Renal pelvis (tissue), 12 donors: ENCODE results near the gene CCDC158. TPM values are rescaled to one million over a fixed set of nuclear protein-coding genes. Genes with fewer than 3 reads are reported as not detected.
A peak's percentile ranks its signal among the peaks of the same experiment; 100 is the strongest.
"Not testable (repeated sequence)": the region's sequence is repeated elsewhere in the genome, so short reads cannot be mapped to it uniquely, and the experiment has no call there.

Experiments used
- DNase-seq: peaks from one replicate; pipeline ENCODE4 v3.0.0-alpha.2; 2013
- long read RNA-seq, 16 experiments: transcript quantifications; one replicate each; lab custom pipeline, GENCODE V29; 2026
- polyA plus RNA-seq, 3 donors: library from polyadenylated mRNA; unstranded; fragments of 120-200 nt; gene quantifications; one replicate each; pipeline ENCODE4 v1.2.1, GENCODE V29; 2013; ENCODE audit not compliant: insufficient read length in 3 of 3

CCDC158 gene
- polyA plus RNA-seq = 1 to 10 TPM in 2 of 3 donors, under 1 TPM in 1; 0.56 to 1.1 (median 1.0) TPM
- long read RNA-seq, donor 1 = 0 reads
- long read RNA-seq, donor 2 = 0 reads
- long read RNA-seq, donor 3 = 0 reads
- long read RNA-seq, donor 4 = 0 reads
- long read RNA-seq, donor 5 = 0 reads
- long read RNA-seq, donor 6 = 0 reads
- long read RNA-seq, donor 7 = 0 reads
- long read RNA-seq, donor 8 = 0 reads
- long read RNA-seq, donor 9 = 0 reads
- long read RNA-seq, donor 10 = 0 reads
- long read RNA-seq, donor 11 = 0 reads
- long read RNA-seq, donor 12 = 0 reads
- long read RNA-seq, donor 13 = 0 reads
- long read RNA-seq, donor 14 = 0 reads
- long read RNA-seq, donor 15 = 0 reads
- long read RNA-seq, donor 16 = 0 reads

DNA sequence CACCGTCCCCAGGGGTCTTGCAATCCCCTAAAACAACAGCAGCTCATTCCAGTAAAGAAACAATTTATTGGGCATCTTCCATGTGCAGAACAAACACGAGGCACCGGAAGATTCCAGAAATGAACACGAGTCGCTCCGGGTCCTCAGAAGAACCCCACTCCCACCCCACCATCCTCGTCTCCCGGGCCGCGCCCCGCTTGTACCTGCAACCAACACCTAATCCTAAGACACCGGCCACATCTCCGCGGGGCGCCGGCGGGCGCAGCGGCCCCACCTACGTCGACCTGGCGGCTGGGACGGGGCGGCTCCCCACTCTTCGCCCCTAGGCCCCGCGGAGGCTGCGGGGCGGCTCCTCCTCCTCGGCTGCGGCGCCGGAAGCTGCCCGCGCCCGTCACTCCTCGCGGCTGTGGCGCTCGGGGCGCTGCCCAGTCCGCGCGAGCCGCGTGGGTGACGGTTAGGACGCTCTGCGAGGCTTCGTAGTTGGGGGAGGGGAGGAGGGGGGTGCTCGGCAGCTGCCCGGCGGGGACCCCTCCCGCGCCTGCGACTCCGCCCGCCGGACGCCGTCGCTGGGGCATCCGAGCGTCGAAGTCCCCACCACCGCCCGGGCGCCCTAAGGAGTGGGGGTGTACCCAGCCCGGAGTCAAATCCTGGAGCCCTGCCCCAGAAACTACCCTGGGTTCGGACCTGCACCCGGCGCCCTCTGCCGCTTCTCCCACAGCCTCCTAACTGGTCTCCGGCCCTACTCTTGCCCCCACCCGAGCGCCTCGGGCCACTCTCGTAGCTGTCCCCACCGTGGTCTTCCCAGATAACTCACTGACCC, at the start of gene CCDC158:
Gene CCDC158, minus strand, starts transcription at position 380 of the 820 bp plus-strand sequence. CDS start 17,934 bp downstream, outside the sequence.
- no peak for DNase-seq

DNA sequence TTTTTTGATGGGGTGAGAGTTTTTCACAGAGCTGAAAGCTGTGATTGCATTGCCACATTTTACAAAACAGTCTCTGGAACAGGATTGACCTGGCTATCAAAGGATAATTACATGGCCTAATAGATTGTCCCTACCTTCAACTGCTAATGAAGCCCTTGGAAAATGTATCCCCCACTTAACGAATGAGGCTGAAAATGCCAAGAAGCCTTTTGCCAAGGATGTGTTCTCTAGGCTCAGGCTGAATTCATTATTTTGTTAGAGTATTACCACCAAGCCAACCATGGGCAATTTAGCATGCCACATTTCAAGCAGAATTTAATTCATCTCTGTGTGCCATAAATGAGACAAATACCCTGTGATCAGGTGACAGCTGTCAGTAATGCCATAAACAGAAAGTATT, 49.6 kb upstream of the CCDC158 start:
- DNase-seq = no peak

DNA sequence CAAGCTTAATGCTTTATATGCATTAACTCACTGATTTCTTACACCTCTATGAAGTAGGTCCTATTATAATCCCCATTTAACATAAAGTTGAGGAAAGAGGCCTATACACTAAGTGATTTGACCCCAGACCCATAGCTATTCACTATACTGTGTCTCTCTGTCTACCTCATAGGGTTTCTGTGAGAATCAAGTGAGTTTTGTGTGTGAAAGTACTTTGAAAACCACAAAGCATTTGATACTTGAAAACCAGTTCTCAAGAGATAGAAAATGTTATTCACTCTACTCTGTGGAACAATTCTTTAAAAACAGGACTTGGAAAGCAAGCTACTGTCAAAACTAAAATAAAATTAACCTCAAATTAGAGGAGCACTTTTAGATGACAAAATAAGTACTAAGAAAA, 49.1 kb upstream of the CCDC158 start:
- no peak for DNase-seq

GRCh38 chr4:76463568-76463967, 42.6 kb upstream of the CCDC158 start:
- DNase-seq = no peak

DNA sequence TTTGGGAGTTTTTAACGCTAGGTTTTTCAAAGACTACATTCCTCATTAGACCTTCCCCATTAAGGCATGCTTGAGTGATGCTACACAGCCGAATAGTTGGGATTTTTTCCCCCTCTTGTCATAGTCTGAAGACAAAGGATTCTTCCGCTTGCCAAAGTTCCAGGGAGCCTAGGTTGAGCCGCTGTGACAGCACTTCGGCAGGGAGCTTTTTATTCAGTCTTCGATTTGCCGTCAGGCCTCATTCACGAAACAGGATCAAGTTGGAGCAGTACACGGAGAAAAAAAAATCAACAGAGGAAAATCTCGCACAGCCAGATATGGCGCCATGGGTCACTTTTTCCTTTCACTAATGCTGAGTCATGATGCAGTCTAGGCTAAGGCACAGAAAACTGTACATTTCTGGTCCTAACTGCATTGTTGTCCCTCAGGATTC, 38.4 kb upstream of the CCDC158 start:
- DNase-seq = peak; percentile 62

DNA sequence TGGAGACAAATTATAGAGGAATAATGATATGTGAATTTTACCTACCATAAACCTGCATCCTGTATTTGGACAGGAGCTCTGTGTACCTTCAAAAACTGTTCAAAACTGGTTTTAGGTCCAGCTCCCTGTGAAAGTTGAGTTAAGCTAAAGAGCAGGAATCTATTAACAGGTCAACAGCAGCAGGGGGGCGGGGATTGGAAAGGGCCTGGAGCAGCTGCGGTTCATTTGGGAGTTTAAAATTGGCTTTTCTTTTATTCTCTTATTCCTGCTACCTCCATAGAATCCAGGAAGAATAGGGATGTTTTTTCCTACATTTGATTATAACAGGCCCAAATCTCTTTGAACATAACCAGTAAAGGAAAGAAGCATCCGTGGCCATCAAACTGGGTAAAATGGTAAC, 37.9 kb upstream of the CCDC158 start:
- DNase-seq = peak; percentile 26

GRCh38 chr4:76458297-76458696, 37.4 kb upstream of the CCDC158 start:
- no peak for DNase-seq

DNA sequence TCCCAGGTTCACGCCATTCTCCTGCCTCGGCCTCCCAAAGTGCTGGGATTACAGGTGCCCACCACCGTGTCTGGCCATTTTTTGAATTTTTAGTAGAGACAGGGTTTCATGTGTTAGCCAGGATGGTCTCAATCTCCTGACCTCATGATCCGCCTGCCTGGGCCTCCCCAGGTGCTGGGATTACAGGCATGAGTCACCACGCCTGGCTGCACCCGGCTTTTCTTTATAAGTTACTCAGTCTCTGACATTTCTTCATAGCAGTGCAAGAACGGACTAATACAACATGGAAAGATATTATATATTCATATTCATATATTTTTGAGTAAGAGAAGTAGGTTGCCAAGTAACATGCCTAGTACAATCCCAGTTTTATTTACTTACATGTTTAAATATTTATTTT, 36.9 kb upstream of the CCDC158 start:
- DNase-seq = no peak

GRCh38 chr4:76454073-76454472, 33.1 kb upstream of the CCDC158 start:
- not testable (repeated sequence) for DNase-seq

DNA sequence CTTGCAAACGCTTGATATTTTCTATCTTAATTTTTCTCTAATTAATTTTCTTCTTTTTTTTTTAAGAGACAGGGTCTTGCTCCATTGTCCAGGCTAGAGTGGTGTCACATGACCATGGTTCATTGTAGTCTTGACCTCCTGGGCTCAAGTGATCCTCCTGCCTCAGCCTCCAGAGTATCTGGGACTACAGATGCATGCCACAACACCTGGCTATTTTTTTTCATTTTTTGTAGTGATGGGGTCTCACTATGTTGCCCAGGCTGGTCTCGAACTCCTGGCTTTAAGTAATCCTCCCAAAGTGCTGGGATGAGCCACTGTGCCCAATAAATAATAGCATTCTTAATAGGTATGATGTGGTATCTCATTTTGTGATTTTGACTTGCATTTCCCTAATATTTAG, 32.3 kb upstream of the CCDC158 start:
- DNase-seq = no peak

GRCh38 chr4:76449833-76450232, 28.9 kb upstream of the CCDC158 start:
- no peak for DNase-seq

GRCh38 chr4:76449362-76449767, 28.4 kb upstream of the CCDC158 start:
- DNase-seq = no peak

DNA sequence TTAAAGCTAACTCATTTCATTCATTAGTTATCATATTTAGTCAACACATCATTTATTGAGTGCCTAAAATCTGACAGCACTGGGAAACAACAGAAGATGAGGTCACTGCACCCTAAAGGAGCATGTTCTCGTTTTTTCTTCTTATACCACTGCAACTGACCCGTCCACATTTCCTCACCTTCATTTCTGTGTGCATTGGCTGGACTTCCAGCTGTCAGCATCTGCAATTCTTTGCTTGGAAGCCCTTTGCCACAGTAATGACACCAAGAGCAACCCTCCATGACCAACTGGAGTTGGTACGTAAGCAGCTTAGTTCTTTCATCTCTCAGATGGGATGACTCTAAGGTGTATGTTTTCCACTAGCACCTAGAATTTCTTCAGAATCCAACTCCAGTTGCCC, 27.3 kb upstream of the CCDC158 start:
- DNase-seq = no peak

GRCh38 chr4:76447393-76447851, 26.5 kb upstream of the CCDC158 start:
- DNase-seq = no peak

DNA sequence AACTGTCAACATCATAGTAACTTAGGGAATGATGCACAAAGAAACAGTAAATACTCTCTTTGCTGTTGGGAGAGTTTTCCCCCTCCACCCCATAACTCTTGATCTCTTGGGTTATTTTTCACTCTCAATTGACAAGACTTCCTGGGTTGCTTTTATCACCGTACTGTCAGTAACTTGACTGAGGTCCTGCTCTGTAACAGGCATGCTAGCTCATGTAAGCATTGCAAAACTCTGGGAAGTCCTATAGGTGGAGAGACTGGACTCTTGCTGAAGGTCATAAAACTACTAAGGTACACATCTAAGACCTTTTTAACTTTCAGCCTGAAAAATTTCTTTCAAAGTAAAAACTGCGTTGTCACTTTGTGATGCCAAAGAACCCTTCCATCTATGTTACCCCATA, 25.0 kb upstream of the CCDC158 start:
- no peak for DNase-seq

DNA sequence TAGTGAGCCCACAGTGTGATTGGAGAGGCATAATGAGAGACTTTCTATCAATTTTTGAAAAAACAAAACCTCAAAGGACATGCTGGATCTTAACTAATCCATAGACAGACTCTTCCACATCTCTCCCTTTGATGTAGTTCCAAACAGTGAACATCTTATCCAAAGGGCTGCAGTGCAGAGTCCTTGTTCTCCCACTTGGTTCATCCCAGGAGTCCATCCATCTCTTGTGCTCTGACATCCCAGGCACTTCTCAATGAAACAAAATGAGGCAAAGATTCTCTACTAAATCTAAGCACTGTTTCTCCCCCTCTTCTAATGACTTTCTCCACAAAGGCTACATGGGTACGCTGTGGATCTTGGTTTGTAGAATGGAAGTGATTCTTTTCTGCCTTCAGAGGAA, 22.4 kb upstream of the CCDC158 start:
- no peak for DNase-seq

- DNase-seq = no peak
Measured at GRCh38 chr4:76442807-76443206, 21.9 kb upstream of the CCDC158 start.

GRCh38 chr4:76441881-76442280, 20.9 kb upstream of the CCDC158 start:
- no peak for DNase-seq

GRCh38 chr4:76439491-76439890, 18.6 kb upstream of the CCDC158 start:
- no peak for DNase-seq

- no peak for DNase-seq
Measured at GRCh38 chr4:76435528-76436319, 14.8 kb upstream of the CCDC158 start.

DNA sequence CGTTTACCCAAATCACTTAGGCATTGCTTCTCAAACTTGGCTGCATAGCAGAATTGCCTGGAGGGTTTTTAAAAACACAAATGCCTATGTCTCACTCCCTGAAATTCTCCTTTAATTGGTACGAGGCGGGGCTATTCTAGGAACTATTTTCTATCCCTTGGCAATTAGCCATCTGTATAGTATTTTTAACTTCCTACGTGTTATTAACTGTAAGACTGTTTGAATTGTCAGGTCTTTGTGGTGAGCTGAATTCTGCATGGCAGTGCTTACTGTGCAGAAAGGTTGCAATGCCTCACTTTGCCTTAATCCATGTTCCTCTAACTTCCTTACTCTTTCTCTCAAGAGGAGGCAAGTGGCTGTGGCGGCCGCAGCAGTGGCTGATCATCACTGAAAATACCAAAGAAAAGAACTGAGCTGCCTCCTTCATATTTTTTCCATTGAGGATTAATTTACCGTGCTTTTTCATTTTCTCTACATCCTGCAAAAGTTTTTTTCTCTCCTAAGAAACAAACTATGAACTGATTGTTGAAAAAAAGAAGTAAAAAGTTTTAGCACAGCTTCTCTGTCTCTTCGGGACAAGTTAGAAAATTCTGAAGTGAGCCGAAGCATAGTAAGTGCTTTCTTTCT, 14.1 kb upstream of the CCDC158 start, which contains the start of gene SHROOM3:
Gene SHROOM3, plus strand, starts transcription at position 329 of the 627 bp plus-strand sequence. CDS start 824 bp downstream, outside the sequence.
- DNase-seq = no peak
